ENCODE data around the gene C12orf56.

C12orf56 gene

GRCh38 chr12:64237382-64237781 is 153.2 kb downstream of the C12orf56 start:
- H2AFZ ChIP-seq (ENCODE audit: insufficient read depth, low read length, poor library complexity) = no peak overlapping the region
- H2BK12ac ChIP-seq (ENCODE audit: low read length) = no peak overlapping the region
- no peak overlapping the region for H4K91ac ChIP-seq (ENCODE audit: low read depth, low read length)
- H3K27ac ChIP-seq (ENCODE audit: low read depth, low read length) = no peak overlapping the region
- no peaks in the 10 kb centered on the region for H3K9me3 ChIP-seq (ENCODE audit: insufficient read depth, low read depth, low read length)
- no peak overlapping the region for H2BK120ac ChIP-seq (ENCODE audit: insufficient read depth, low read length, poor library complexity)
- H3K27me3 ChIP-seq (ENCODE audit: insufficient read depth, low read length) = no peaks in the 10 kb centered on the region
- no peak overlapping the region for H2AK5ac ChIP-seq (ENCODE audit: low read length)
- H3K9ac ChIP-seq (ENCODE audit: low read length) = no peak overlapping the region
- H3K79me1 ChIP-seq (ENCODE audit: low read length) = no peaks in the 10 kb centered on the region
- H3K14ac ChIP-seq (ENCODE audit: low read length) = no peak overlapping the region
- no peak overlapping the region for H3K4me3 ChIP-seq (ENCODE audit: low read depth, low read length)
- H3K4ac ChIP-seq (ENCODE audit: low read depth, low read length) = no peak overlapping the region
- H3K4me1 ChIP-seq (ENCODE audit: control insufficient read depth in 1 of 2, insufficient read depth in 2 of 2, low read length in 2 of 2) = no peaks in the 10 kb centered on the region
- no peak overlapping the region for H4K8ac ChIP-seq (ENCODE audit: low read depth, low read length)
- no peak overlapping the region for H3K18ac ChIP-seq (ENCODE audit: low read length)
- H4K12ac ChIP-seq (ENCODE audit: low read depth, low read length) = no peak overlapping the region
- H3K4me2 ChIP-seq (ENCODE audit: low read length) = no peak overlapping the region
- H2BK5ac ChIP-seq (ENCODE audit: low read depth, low read length, poor library complexity) = no peak overlapping the region
- DNase-seq = no peak
- no peaks in the 10 kb centered on the region for H3K79me2 ChIP-seq (ENCODE audit: control insufficient read depth, insufficient read depth, low read length, poor library complexity)
- H3K36me3 ChIP-seq (ENCODE audit: control insufficient read depth in 1 of 2, insufficient read depth in 2 of 2, low read length in 2 of 2) = no peaks in the 10 kb centered on the region
- H3K23ac ChIP-seq (ENCODE audit: low read length) = no peak overlapping the region

DNA sequence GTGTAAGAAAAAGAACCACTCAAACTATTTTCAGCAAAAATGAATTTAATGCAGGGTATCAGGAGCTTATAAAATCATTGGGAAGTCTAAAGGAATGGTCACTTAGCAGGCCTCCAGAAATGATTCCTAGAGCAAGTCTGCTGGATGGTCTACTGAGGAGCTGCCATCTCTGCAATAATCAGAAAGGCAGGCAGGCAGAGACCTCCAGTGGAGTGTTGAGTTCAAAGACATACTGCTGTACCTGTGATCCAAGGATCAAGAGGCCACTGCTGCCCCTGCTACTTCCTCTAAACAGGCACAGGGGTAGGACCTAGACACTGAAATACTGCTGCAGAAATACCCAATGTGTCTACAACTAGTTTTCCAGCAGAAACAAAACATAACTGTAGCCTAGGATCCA is 154.0 kb downstream of the C12orf56 start:
- H3K79me2 ChIP-seq (ENCODE audit: control insufficient read depth, insufficient read depth, low read length, poor library complexity) = no peaks in the 10 kb centered on the region
- H2BK12ac ChIP-seq (ENCODE audit: low read length) = no peak overlapping the region
- no peak overlapping the region for H2AK5ac ChIP-seq (ENCODE audit: low read length)
- no peaks in the 10 kb centered on the region for H3K9me3 ChIP-seq (ENCODE audit: insufficient read depth, low read depth, low read length)
- H3K79me1 ChIP-seq (ENCODE audit: low read length) = no peaks in the 10 kb centered on the region
- no peak overlapping the region for H4K8ac ChIP-seq (ENCODE audit: low read depth, low read length)
- no peak overlapping the region for H3K14ac ChIP-seq (ENCODE audit: low read length)
- H4K91ac ChIP-seq (ENCODE audit: low read depth, low read length) = no peak overlapping the region
- no peak overlapping the region for H2BK5ac ChIP-seq (ENCODE audit: low read depth, low read length, poor library complexity)
- H3K27me3 ChIP-seq (ENCODE audit: insufficient read depth, low read length) = no peaks in the 10 kb centered on the region
- no peak overlapping the region for H3K9ac ChIP-seq (ENCODE audit: low read length)
- no peak overlapping the region for H3K18ac ChIP-seq (ENCODE audit: low read length)
- no peak for DNase-seq
- H3K4me2 ChIP-seq (ENCODE audit: low read length) = no peak overlapping the region
- no peaks in the 10 kb centered on the region for H3K4me1 ChIP-seq (ENCODE audit: control insufficient read depth in 1 of 2, insufficient read depth in 2 of 2, low read length in 2 of 2)
- no peak overlapping the region for H3K4me3 ChIP-seq (ENCODE audit: low read depth, low read length)
- H3K36me3 ChIP-seq (ENCODE audit: control insufficient read depth in 1 of 2, insufficient read depth in 2 of 2, low read length in 2 of 2) = no peaks in the 10 kb centered on the region
- H2AFZ ChIP-seq (ENCODE audit: insufficient read depth, low read length, poor library complexity) = no peak overlapping the region
- H3K27ac ChIP-seq (ENCODE audit: low read depth, low read length) = no peak overlapping the region
- H3K23ac ChIP-seq (ENCODE audit: low read length) = no peak overlapping the region
- H4K12ac ChIP-seq (ENCODE audit: low read depth, low read length) = no peak overlapping the region
- H2BK120ac ChIP-seq (ENCODE audit: insufficient read depth, low read length, poor library complexity) = no peak overlapping the region
- no peak overlapping the region for H3K4ac ChIP-seq (ENCODE audit: low read depth, low read length)

- H2AK5ac ChIP-seq (ENCODE audit: low read length) = no peak overlapping the region
- H4K91ac ChIP-seq (ENCODE audit: low read depth, low read length) = no peak overlapping the region
- H3K4me1 ChIP-seq (ENCODE audit: control insufficient read depth in 1 of 2, insufficient read depth in 2 of 2, low read length in 2 of 2) = no peaks in the 10 kb centered on the region
- H4K12ac ChIP-seq (ENCODE audit: low read depth, low read length) = no peak overlapping the region
- H4K8ac ChIP-seq (ENCODE audit: low read depth, low read length) = no peak overlapping the region
- H2BK12ac ChIP-seq (ENCODE audit: low read length) = no peak overlapping the region
- no peaks in the 10 kb centered on the region for H3K36me3 ChIP-seq (ENCODE audit: control insufficient read depth in 1 of 2, insufficient read depth in 2 of 2, low read length in 2 of 2)
- H2BK5ac ChIP-seq (ENCODE audit: low read depth, low read length, poor library complexity) = no peak overlapping the region
- no peaks in the 10 kb centered on the region for H3K79me1 ChIP-seq (ENCODE audit: low read length)
- no CpG with 5 or more reads among the region's 1 CpG for WGBS (ENCODE audit: extremely low coverage, insufficient coverage, insufficient read length)
- H3K27me3 ChIP-seq (ENCODE audit: insufficient read depth, low read length) = no peaks in the 10 kb centered on the region
- H3K23ac ChIP-seq (ENCODE audit: low read length) = no peak overlapping the region
- no peaks in the 10 kb centered on the region for H3K79me2 ChIP-seq (ENCODE audit: control insufficient read depth, insufficient read depth, low read length, poor library complexity)
- H3K14ac ChIP-seq (ENCODE audit: low read length) = no peak overlapping the region
- H3K9ac ChIP-seq (ENCODE audit: low read length) = no peak overlapping the region
- H3K4ac ChIP-seq (ENCODE audit: low read depth, low read length) = no peak overlapping the region
- H3K4me3 ChIP-seq (ENCODE audit: low read depth, low read length) = no peak overlapping the region
- H3K27ac ChIP-seq (ENCODE audit: low read depth, low read length) = no peak overlapping the region
- DNase-seq = peak in 1 of 2 donors; percentile 10
- H2BK120ac ChIP-seq (ENCODE audit: insufficient read depth, low read length, poor library complexity) = no peak overlapping the region
- H3K4me2 ChIP-seq (ENCODE audit: low read length) = no peak overlapping the region
- H3K18ac ChIP-seq (ENCODE audit: low read length) = no peak overlapping the region
- no peaks in the 10 kb centered on the region for H3K9me3 ChIP-seq (ENCODE audit: insufficient read depth, low read depth, low read length)
- no peak overlapping the region for H2AFZ ChIP-seq (ENCODE audit: insufficient read depth, low read length, poor library complexity)
Measured at GRCh38 chr12:64232196-64232595, 158.4 kb downstream of the C12orf56 start.

DNA sequence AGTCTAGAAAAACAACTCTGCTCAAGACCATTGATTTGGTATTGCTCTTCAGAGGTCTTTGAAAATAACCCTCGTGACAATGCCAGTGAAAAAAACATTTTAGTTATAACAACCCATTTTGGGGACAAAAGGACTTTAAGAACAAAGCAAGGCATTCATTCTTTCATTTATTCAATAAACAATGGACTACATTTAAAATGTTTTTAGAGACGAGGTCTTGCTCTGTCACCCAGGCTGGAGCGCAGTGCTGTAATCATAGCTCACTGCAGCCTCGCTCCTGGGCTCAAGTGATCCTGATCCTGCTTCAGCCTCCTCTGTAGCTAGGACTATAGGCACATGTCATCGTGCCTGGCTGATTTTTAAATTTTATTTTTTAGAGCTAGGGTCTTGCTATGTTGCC is 160.8 kb downstream of the C12orf56 start:
- DNase-seq = no peak
- no CpG with 5 or more reads among the region's 5 CpGs for WGBS (ENCODE audit: extremely low coverage, insufficient coverage, insufficient read length)
- no peak overlapping the region for H4K8ac ChIP-seq (ENCODE audit: low read depth, low read length)
- H3K79me1 ChIP-seq (ENCODE audit: low read length) = no peaks in the 10 kb centered on the region
- no peak overlapping the region for H3K23ac ChIP-seq (ENCODE audit: low read length)
- no peaks in the 10 kb centered on the region for H3K4me1 ChIP-seq (ENCODE audit: control insufficient read depth in 1 of 2, insufficient read depth in 2 of 2, low read length in 2 of 2)
- H2AK5ac ChIP-seq (ENCODE audit: low read length) = no peak overlapping the region
- no peak overlapping the region for H4K91ac ChIP-seq (ENCODE audit: low read depth, low read length)
- H2BK120ac ChIP-seq (ENCODE audit: insufficient read depth, low read length, poor library complexity) = no peak overlapping the region
- H3K36me3 ChIP-seq (ENCODE audit: control insufficient read depth in 1 of 2, insufficient read depth in 2 of 2, low read length in 2 of 2) = no peaks in the 10 kb centered on the region
- H3K27ac ChIP-seq (ENCODE audit: low read depth, low read length) = no peak overlapping the region
- H3K18ac ChIP-seq (ENCODE audit: low read length) = no peak overlapping the region
- H3K4me3 ChIP-seq (ENCODE audit: low read depth, low read length) = no peak overlapping the region
- H3K4me2 ChIP-seq (ENCODE audit: low read length) = no peak overlapping the region
- H3K14ac ChIP-seq (ENCODE audit: low read length) = no peak overlapping the region
- H2BK5ac ChIP-seq (ENCODE audit: low read depth, low read length, poor library complexity) = no peak overlapping the region
- H3K9me3 ChIP-seq (ENCODE audit: insufficient read depth, low read depth, low read length) = no peaks in the 10 kb centered on the region
- no peak overlapping the region for H4K12ac ChIP-seq (ENCODE audit: low read depth, low read length)
- H2BK12ac ChIP-seq (ENCODE audit: low read length) = no peak overlapping the region
- H3K9ac ChIP-seq (ENCODE audit: low read length) = no peak overlapping the region
- H3K79me2 ChIP-seq (ENCODE audit: control insufficient read depth, insufficient read depth, low read length, poor library complexity) = no peaks in the 10 kb centered on the region
- H3K4ac ChIP-seq (ENCODE audit: low read depth, low read length) = no peak overlapping the region
- H2AFZ ChIP-seq (ENCODE audit: insufficient read depth, low read length, poor library complexity) = no peak overlapping the region
- H3K27me3 ChIP-seq (ENCODE audit: insufficient read depth, low read length) = no peaks in the 10 kb centered on the region

DNA sequence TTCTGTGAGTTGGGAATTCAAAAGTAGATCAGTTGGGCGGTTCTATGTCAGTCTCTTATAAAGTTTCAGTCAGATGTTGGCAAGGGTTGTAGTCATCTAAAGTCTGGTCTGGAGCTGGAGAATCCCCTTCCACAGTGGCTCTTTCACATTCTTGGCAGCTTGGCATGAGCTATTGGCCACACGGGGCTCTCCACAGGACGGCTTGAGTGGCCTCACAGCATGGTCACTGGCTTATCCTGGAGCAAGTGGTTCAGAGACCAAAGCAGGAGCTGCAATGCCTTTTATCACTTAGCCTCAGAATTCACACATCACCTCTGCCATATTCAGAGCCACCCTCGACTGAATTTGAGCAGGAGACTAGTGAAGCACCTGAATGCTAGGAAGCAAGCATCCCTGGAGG is 161.3 kb downstream of the C12orf56 start:
- no peak overlapping the region for H4K12ac ChIP-seq (ENCODE audit: low read depth, low read length)
- H2BK120ac ChIP-seq (ENCODE audit: insufficient read depth, low read length, poor library complexity) = no peak overlapping the region
- no peak for DNase-seq
- no peak overlapping the region for H3K9ac ChIP-seq (ENCODE audit: low read length)
- H3K4me2 ChIP-seq (ENCODE audit: low read length) = no peak overlapping the region
- no peak overlapping the region for H3K18ac ChIP-seq (ENCODE audit: low read length)
- H3K4me3 ChIP-seq (ENCODE audit: low read depth, low read length) = no peak overlapping the region
- H4K8ac ChIP-seq (ENCODE audit: low read depth, low read length) = no peak overlapping the region
- H2AK5ac ChIP-seq (ENCODE audit: low read length) = no peak overlapping the region
- H4K91ac ChIP-seq (ENCODE audit: low read depth, low read length) = no peak overlapping the region
- H3K27ac ChIP-seq (ENCODE audit: low read depth, low read length) = no peak overlapping the region
- H3K27me3 ChIP-seq (ENCODE audit: insufficient read depth, low read length) = no peaks in the 10 kb centered on the region
- H3K4me1 ChIP-seq (ENCODE audit: control insufficient read depth in 1 of 2, insufficient read depth in 2 of 2, low read length in 2 of 2) = no peaks in the 10 kb centered on the region
- H2AFZ ChIP-seq (ENCODE audit: insufficient read depth, low read length, poor library complexity) = no peak overlapping the region
- no peaks in the 10 kb centered on the region for H3K36me3 ChIP-seq (ENCODE audit: control insufficient read depth in 1 of 2, insufficient read depth in 2 of 2, low read length in 2 of 2)
- H2BK5ac ChIP-seq (ENCODE audit: low read depth, low read length, poor library complexity) = no peak overlapping the region
- no peak overlapping the region for H3K14ac ChIP-seq (ENCODE audit: low read length)
- H2BK12ac ChIP-seq (ENCODE audit: low read length) = no peak overlapping the region
- no peak overlapping the region for H3K4ac ChIP-seq (ENCODE audit: low read depth, low read length)
- H3K79me1 ChIP-seq (ENCODE audit: low read length) = no peaks in the 10 kb centered on the region
- WGBS (ENCODE audit: extremely low coverage, insufficient coverage, insufficient read length) = no CpG with 5 or more reads among the region's 4 CpGs
- no peaks in the 10 kb centered on the region for H3K9me3 ChIP-seq (ENCODE audit: insufficient read depth, low read depth, low read length)
- no peak overlapping the region for H3K23ac ChIP-seq (ENCODE audit: low read length)
- no peaks in the 10 kb centered on the region for H3K79me2 ChIP-seq (ENCODE audit: control insufficient read depth, insufficient read depth, low read length, poor library complexity)
